Left ventricle myocardium inferior (tissue), 1 donor: Measurements from ENCODE around the gene MRPS7. TPM values are rescaled to one million over a fixed set of nuclear protein-coding genes. Genes with fewer than 3 reads are reported as not detected.
A peak's percentile ranks its signal among the peaks of the same experiment; 100 is the strongest.
"Not testable (repeated sequence)": the region's sequence is repeated elsewhere in the genome, so short reads cannot be mapped to it uniquely, and the experiment has no call there.

ENCODE experiments used
- DNase-seq: peaks from one replicate; pipeline ENCODE4 v3.0.0-alpha.2; 2020
- H3K27ac ChIP-seq: fragments of 200-600 bp; replicated peaks from 2 replicates; pipeline ENCODE4 v1.8.0; 2021
- H3K27me3 ChIP-seq: fragments of 200-600 bp; 2 replicates; pipeline ENCODE4 v1.8.0; 2021; ENCODE audit warnings: low read depth
- H3K36me3 ChIP-seq: fragments of 200-600 bp; 2 replicates; pipeline ENCODE4 v1.8.0; 2021
- H3K4me1 ChIP-seq: fragments of 200-600 bp; 2 replicates; pipeline ENCODE4 v1.8.0; 2021
- H3K4me3 ChIP-seq: fragments of 200-600 bp; 2 replicates; pipeline ENCODE4 v1.8.0; 2021; ENCODE audit warnings: mild to moderate bottlenecking, moderate library complexity
- H3K9me3 ChIP-seq: fragments of 200-600 bp; replicated peaks from 2 replicates; pipeline ENCODE4 v1.8.0; 2021
- CTCF ChIP-seq: fragments of 200-600 bp; IDR thresholded peaks from 2 replicates; pipeline ENCODE4 v1.8.0; 2021; ENCODE audit warnings: antibody characterized with exemption, mild to moderate bottlenecking, borderline replicate concordance
- intact Hi-C: fragments of 100-400 bp; cut with micrococcal nuclease; formaldehyde crosslinking; loops from one replicate; pipeline ENCODE4 v1.11.0; 2022
- total RNA-seq: library from RNA; stranded (reverse); fragmentation: NEBNext Ultra II Directional; extraction: Animal tissue kit (Norgen Biotek cat#: 25700); gene quantifications from one replicate; pipeline ENCODE4 v1.2.1, GENCODE V29; 2021
- donor health status: DM: no; HTN: yes; CAD: no; lungs with severe emphysema.

MRPS7 gene
- total RNA-seq, 1 donor from 2014 or later: 115 TPM

GRCh38 chr17:75273977-75274708, 12.5 kb downstream of the MRPS7 start:
- Histone ChIP-seq H3K4me1 (peaks cover 38% of the 10 kb centered on the region), H3K9me3 (no peaks in the 10 kb centered on the region), H3K36me3 (peaks cover 10% of the 10 kb centered on the region), H3K4me3 (no peak overlapping the region), H3K27ac (no peak overlapping the region), H3K27me3 (no peaks in the 10 kb centered on the region)
- TF ChIP-seq CTCF: no peak
- intact Hi-C loops: no loop called here
- no peak for DNase-seq

DNA sequence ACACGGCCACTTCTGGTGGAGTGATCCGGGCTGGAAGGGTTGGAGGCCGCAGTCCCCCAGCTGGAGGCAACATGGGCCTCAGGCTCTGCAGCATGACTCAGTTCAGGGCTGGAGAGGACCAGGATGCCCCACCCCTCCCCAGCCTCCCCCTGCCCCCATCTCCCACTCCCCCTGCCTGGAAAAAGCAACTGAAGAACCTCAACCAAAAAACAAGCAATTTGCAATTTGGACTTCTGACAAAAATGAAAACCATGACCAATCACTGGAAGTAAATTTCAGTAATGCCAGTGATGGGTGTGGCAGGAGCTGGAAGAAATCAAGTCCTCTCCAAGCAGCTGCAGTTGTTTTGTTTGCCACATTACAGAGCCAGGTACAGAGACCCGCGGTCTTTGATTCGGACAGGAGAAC, 16.0 kb downstream of the MRPS7 start:
- Histone ChIP-seq H3K27me3 (no peaks in the 10 kb centered on the region), H3K4me3 (no peak overlapping the region), H3K27ac (no peak overlapping the region), H3K4me1 (peaks cover 9% of the 10 kb centered on the region), H3K36me3 (peaks cover 30% of the 10 kb centered on the region), H3K9me3 (no peaks in the 10 kb centered on the region)
- intact Hi-C loops: no loop called here
- no peak for TF ChIP-seq CTCF
- no peak for DNase-seq

- H3K4me1 ChIP-seq, H3K27me3 ChIP-seq, intact Hi-C loops, H3K4me3 ChIP-seq, DNase-seq, H3K9me3 ChIP-seq, H3K27ac ChIP-seq: not testable (repeated sequence)
- peaks cover 39% of the 10 kb centered on the region for H3K36me3 ChIP-seq
Measured at GRCh38 chr17:75280189-75280588, 18.5 kb downstream of the MRPS7 start.

- Histone ChIP-seq H3K4me3 (no peak overlapping the region), H3K27ac (no peak overlapping the region), H3K9me3 (no peaks in the 10 kb centered on the region), H3K36me3 (peaks cover 48% of the 10 kb centered on the region), H3K27me3 (no peaks in the 10 kb centered on the region), H3K4me1 (peaks cover 17% of the 10 kb centered on the region)
- TF ChIP-seq CTCF: no peak
- DNase-seq: no peak
- intact Hi-C loops: no loop called here
Measured at GRCh38 chr17:75285123-75285522, 23.4 kb downstream of the MRPS7 start.

- Histone ChIP-seq H3K27ac (no peak overlapping the region), H3K36me3 (peaks cover 31% of the 10 kb centered on the region), H3K4me1 (peaks cover 17% of the 10 kb centered on the region), H3K4me3 (no peak overlapping the region), H3K9me3 (no peaks in the 10 kb centered on the region), H3K27me3 (no peaks in the 10 kb centered on the region)
- intact Hi-C loops: no loop called here
- no peak for TF ChIP-seq CTCF
- no peak for DNase-seq
Measured at GRCh38 chr17:75287221-75287620, 25.5 kb downstream of the MRPS7 start.

- H3K27me3 ChIP-seq: no peaks in the 10 kb centered on the region
- DNase-seq: no peak
- H3K36me3 ChIP-seq: peaks cover 23% of the 10 kb centered on the region
- H3K27ac ChIP-seq: peak overlapping the region; percentile 95
- H3K4me1 ChIP-seq: peaks cover 17% of the 10 kb centered on the region
- H3K4me3 ChIP-seq: peak overlapping the region; percentile 82
- intact Hi-C loops: no loop called here
- no peaks in the 10 kb centered on the region for H3K9me3 ChIP-seq
- no peak for TF ChIP-seq CTCF
Measured at GRCh38 chr17:75288359-75288758, 26.7 kb downstream of the MRPS7 start.
